Smooth muscle cell (in vitro differentiated cells): ENCODE results near the gene CHEK1. TPM values are rescaled to one million over a fixed set of nuclear protein-coding genes. Genes with fewer than 3 reads are reported as not detected.

Experiments
- DNase-seq: peaks from one replicate; lab custom pipeline; 2025; ENCODE audit not compliant: unreplicated experiment; lab: John Stamatoyannopoulos, UW
- H2AFZ ChIP-seq: fragments of 200-600 bp; sonication (generic); 2 replicates; pipeline ENCODE4 v1.6.0; 2016; ENCODE audit warnings: antibody characterized with exemption, low read depth, mild to moderate bottlenecking
- H3F3A ChIP-seq: fragments of 200-600 bp; sonication (generic); 2 replicates; pipeline ENCODE4 v1.6.0; 2017; ENCODE audit warnings: antibody characterized with exemption, low read depth
- H3K27ac ChIP-seq: fragments of 200-600 bp; sonication (generic); 2 replicates; pipeline ENCODE4 v1.5.1; 2016; ENCODE audit warnings: low read depth, mild to moderate bottlenecking
- H3K27me3 ChIP-seq: fragments of 200-600 bp; sonication (generic); 2 replicates; pipeline ENCODE4 v1.6.1; 2016; ENCODE audit warnings: low read depth, mild to moderate bottlenecking
- H3K36me3 ChIP-seq: fragments of 200-600 bp; sonication (generic); 2 replicates; pipeline ENCODE4 v1.5.1; 2016; ENCODE audit warnings: low read depth
- H3K4me1 ChIP-seq: fragments of 200-600 bp; sonication (generic); 2 replicates; pipeline ENCODE4 v1.5.1; 2016; ENCODE audit warnings: low read depth
- H3K4me2 ChIP-seq: fragments of 200-600 bp; sonication (generic); 2 replicates; pipeline ENCODE4 v1.6.0; 2016; ENCODE audit warnings: mild to moderate bottlenecking
- H3K4me3 ChIP-seq: fragments of 200-600 bp; sonication (generic); 2 replicates; pipeline ENCODE4 v1.5.1; 2016; ENCODE audit warnings: mild to moderate bottlenecking
- H3K79me2 ChIP-seq: fragments of 200-600 bp; sonication (generic); 2 replicates; pipeline ENCODE4 v1.6.0; 2016; ENCODE audit warnings: low read depth, mild to moderate bottlenecking
- H3K9ac ChIP-seq: fragments of 200-600 bp; sonication (generic); 2 replicates; pipeline ENCODE4 v1.6.0; 2016; ENCODE audit warnings: low read depth
- H3K9me3 ChIP-seq: fragments of 200-600 bp; sonication (generic); replicated peaks from 2 replicates; pipeline ENCODE4 v1.5.1; 2016; ENCODE audit warnings: low read depth
- H4K20me1 ChIP-seq: fragments of 200-600 bp; sonication (generic); 2 replicates; pipeline ENCODE4 v1.6.0; 2016; ENCODE audit warnings: low read depth
- CTCF ChIP-seq: fragments of 200-600 bp; sonication (generic); IDR thresholded peaks from 2 replicates; pipeline ENCODE4 v1.5.1; 2017; ENCODE audit warnings: borderline replicate concordance, mild to moderate bottlenecking, antibody characterized with exemption; ENCODE audit not compliant: insufficient read depth, poor library complexity, severe bottlenecking
- WGBS: methylation state at CpG from one replicate; pipeline ENCODE4 v1.1.7; 2016; ENCODE audit warnings: low lambda C conversion rate; 5-methylcytosine and 5-hydroxymethylcytosine counted together
- polyA plus RNA-seq: library from polyadenylated mRNA; unstranded; fragments of >200 nt; fragmentation: Nextera tagmentation; extraction: Ambion mirVana; gene quantifications from 2 replicates; pipeline ENCODE4 v1.2.1, GENCODE V29; 2016
- total RNA-seq: library from RNA; depleted of rRNA; stranded (reverse); fragments of >200 nt; gene quantifications from 2 replicates; pipeline ENCODE4 v1.2.3, GENCODE V29; 2014

The CHEK1 gene
- total and polyA plus RNA-seq, 2 experiments from 2014 or later = 18.4 to 27.6 TPM

DNA sequence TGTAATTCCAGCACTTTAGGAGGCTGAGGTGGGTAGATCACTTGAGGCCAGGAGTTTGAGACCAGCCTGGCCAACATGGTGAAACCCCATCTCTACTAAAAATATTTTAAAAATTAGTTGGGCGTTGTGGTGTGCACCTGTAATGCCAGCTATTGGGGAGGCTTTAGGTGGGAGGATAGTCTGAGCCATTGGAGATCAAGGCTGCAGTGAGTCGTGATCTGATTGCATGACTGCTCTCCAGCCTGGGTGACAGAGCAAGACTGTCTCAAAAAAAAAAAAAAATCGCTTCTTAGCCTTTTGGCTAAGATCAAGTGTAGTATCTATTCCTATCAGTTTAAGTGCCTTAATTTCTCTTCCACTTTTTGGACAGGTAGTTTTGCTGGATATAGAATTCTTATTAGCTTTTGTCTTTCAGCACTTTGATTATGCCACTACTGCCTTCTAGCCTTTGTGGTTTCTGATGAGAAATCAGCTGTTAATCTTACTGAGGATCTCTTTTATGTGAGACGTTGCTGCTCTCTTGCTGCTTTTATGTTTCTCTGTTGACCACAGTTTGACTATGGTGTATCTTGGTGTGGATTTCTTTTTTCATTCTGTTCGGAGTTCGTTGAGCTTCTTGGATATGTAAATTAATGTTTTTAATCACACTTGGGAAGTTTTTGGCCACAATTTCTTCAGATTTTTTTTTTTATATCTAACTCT, 24.7 kb downstream of the CHEK1 start:
- no peaks in the 10 kb centered on the region for H3K27me3 ChIP-seq
- no peaks in the 10 kb centered on the region for H3F3A ChIP-seq
- H3K4me2 ChIP-seq = no peak overlapping the region
- no peaks in the 10 kb centered on the region for H3K79me2 ChIP-seq
- no peak overlapping the region for H3K27ac ChIP-seq
- no peaks in the 10 kb centered on the region for H3K9me3 ChIP-seq
- no peaks in the 10 kb centered on the region for H3K4me1 ChIP-seq
- no peak overlapping the region for H2AFZ ChIP-seq
- peaks cover 7% of the 10 kb centered on the region for H3K36me3 ChIP-seq
- H3K9ac ChIP-seq = no peak overlapping the region
- no peak overlapping the region for H3K4me3 ChIP-seq
- no peak for TF ChIP-seq CTCF
- no peaks in the 10 kb centered on the region for H4K20me1 ChIP-seq
- WGBS = 91% methylated on average over 6 of the region's 6 CpGs
- DNase-seq = no peak

GRCh38 chr11:125662689-125663088, 37.7 kb downstream of the CHEK1 start:
- Histone ChIP-seq H3K9ac (no peak overlapping the region), H3K4me2 (no peak overlapping the region), H3K9me3 (no peaks in the 10 kb centered on the region), H3K4me1 (no peaks in the 10 kb centered on the region), H3K27me3 (no peaks in the 10 kb centered on the region), H3K4me3 (no peak overlapping the region), H3K36me3 (peaks cover 12% of the 10 kb centered on the region), H2AFZ (no peak overlapping the region), H3K79me2 (no peaks in the 10 kb centered on the region), H3F3A (no peaks in the 10 kb centered on the region), H3K27ac (no peak overlapping the region), H4K20me1 (no peaks in the 10 kb centered on the region)
- TF ChIP-seq CTCF = no peak
- WGBS = 95% methylated on average over 2 of the region's 2 CpGs
- DNase-seq = no peak

DNA sequence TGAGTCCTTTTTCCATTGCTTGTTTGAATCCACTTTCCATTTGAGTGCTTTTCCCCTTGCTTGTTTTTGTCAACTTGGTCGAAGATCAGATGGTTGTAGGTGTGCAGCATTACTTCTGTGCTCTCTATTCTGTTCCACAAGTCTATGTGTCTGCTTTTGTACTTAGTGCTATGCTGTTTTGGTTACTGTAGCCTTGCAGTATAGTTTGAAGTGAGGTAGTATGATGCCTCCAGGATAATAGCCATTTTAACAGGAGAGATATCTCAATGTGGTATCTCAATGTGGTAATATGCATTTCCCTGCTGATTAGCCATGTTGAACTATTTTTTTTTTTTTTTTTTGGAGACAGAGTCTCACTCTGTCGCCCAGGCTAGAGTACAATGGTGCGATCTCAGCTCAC, 38.9 kb downstream of the CHEK1 start:
- Histone ChIP-seq H3K27me3 (no peaks in the 10 kb centered on the region), H3K9me3 (no peaks in the 10 kb centered on the region), H3K36me3 (peaks cover 12% of the 10 kb centered on the region), H3K4me1 (no peaks in the 10 kb centered on the region), H3K4me2 (no peak overlapping the region), H3K79me2 (no peaks in the 10 kb centered on the region), H3K4me3 (no peak overlapping the region), H3K9ac (no peak overlapping the region), H3K27ac (no peak overlapping the region), H4K20me1 (no peaks in the 10 kb centered on the region), H2AFZ (no peak overlapping the region), H3F3A (no peaks in the 10 kb centered on the region)
- 98% methylated on average over 3 of the region's 3 CpGs for WGBS
- DNase-seq = no peak
- no peak for TF ChIP-seq CTCF

GRCh38 chr11:125667151-125667550, 42.2 kb downstream of the CHEK1 start:
- 99% methylated on average over 2 of the region's 2 CpGs for WGBS
- no peak overlapping the region for H3K4me3 ChIP-seq

More at GRCh38 chr11:125667151-125667550, 42.2 kb downstream of the CHEK1 start:
- H3K27ac ChIP-seq = no peak overlapping the region
- H4K20me1 ChIP-seq = no peaks in the 10 kb centered on the region
- no peak for TF ChIP-seq CTCF
- H3K27me3 ChIP-seq = no peaks in the 10 kb centered on the region
- H3K4me1 ChIP-seq = no peaks in the 10 kb centered on the region
- H3K79me2 ChIP-seq = no peaks in the 10 kb centered on the region
- no peak for DNase-seq
- H3K36me3 ChIP-seq = peaks cover 8% of the 10 kb centered on the region
- no peak overlapping the region for H2AFZ ChIP-seq
- no peak overlapping the region for H3K9ac ChIP-seq
- H3K4me2 ChIP-seq = no peak overlapping the region
- no peaks in the 10 kb centered on the region for H3K9me3 ChIP-seq
- no peaks in the 10 kb centered on the region for H3F3A ChIP-seq
